ENCODE data around the gene CHST5.
"Not testable (repeated sequence)": the region's sequence is repeated elsewhere in the genome, so short reads cannot be mapped to it uniquely, and the experiment has no call there.

DNA sequence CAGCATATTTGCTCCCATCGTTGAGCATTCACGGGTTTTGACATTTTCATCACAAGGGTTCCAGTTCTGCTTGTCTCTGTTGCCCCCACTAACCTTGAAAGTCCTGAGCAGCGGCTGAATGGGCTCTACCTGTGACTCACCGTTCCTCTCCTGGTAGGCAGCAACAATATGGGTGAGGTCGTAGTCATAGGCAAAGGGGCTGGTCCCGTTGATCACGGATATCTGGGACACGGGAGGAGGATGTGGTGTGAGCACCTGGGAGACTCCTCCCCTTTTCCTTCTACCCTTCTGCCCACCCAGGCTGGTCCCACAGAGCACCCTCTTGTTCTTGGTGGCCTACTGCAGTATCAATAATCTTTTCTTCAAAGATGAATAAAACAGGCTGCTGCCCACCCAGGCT is 6.6 kb upstream of the CHST5 start:
- TF ChIP-seq, protein P1, sequence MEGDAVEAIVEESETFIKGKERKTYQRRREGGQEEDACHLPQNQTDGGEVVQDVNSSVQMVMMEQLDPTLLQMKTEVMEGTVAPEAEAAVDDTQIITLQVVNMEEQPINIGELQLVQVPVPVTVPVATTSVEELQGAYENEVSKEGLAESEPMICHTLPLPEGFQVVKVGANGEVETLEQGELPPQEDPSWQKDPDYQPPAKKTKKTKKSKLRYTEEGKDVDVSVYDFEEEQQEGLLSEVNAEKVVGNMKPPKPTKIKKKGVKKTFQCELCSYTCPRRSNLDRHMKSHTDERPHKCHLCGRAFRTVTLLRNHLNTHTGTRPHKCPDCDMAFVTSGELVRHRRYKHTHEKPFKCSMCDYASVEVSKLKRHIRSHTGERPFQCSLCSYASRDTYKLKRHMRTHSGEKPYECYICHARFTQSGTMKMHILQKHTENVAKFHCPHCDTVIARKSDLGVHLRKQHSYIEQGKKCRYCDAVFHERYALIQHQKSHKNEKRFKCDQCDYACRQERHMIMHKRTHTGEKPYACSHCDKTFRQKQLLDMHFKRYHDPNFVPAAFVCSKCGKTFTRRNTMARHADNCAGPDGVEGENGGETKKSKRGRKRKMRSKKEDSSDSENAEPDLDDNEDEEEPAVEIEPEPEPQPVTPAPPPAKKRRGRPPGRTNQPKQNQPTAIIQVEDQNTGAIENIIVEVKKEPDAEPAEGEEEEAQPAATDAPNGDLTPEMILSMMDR (CRISPR knock-in tag; IDR thresholded peaks at IDR 0.05), result not testable (repeated sequence)
- not testable (repeated sequence) for TF ChIP-seq ZNF644 (CRISPR knock-in tag; IDR thresholded peaks at IDR 0.05; ENCODE audit: low read depth); POLR2AphosphoS5 (IDR thresholded peaks at IDR 0.05; ENCODE audit: low read depth, low read length); RAD21 (CRISPR knock-in tag; IDR thresholded peaks at IDR 0.05); EZH2 (conservative IDR thresholded peaks at IDR 0.05; ENCODE audit: low read depth, low read length); SP5 (CRISPR knock-in tag; IDR thresholded peaks at IDR 0.05; ENCODE audit: borderline replicate concordance, low read depth); SOX6 (IDR thresholded peaks at IDR 0.05); SOX6 (CRISPR knock-in tag; IDR thresholded peaks at IDR 0.05); HOXA7 (CRISPR knock-in tag; IDR thresholded peaks at IDR 0.05); BHLHE40 (IDR thresholded peaks at IDR 0.05; ENCODE audit: low read length); NFIC (IDR thresholded peaks at IDR 0.05; ENCODE audit: low read length); TAF1 (CRISPR knock-in tag; IDR thresholded peaks at IDR 0.05)
- TF ChIP-seq, protein P2, sequence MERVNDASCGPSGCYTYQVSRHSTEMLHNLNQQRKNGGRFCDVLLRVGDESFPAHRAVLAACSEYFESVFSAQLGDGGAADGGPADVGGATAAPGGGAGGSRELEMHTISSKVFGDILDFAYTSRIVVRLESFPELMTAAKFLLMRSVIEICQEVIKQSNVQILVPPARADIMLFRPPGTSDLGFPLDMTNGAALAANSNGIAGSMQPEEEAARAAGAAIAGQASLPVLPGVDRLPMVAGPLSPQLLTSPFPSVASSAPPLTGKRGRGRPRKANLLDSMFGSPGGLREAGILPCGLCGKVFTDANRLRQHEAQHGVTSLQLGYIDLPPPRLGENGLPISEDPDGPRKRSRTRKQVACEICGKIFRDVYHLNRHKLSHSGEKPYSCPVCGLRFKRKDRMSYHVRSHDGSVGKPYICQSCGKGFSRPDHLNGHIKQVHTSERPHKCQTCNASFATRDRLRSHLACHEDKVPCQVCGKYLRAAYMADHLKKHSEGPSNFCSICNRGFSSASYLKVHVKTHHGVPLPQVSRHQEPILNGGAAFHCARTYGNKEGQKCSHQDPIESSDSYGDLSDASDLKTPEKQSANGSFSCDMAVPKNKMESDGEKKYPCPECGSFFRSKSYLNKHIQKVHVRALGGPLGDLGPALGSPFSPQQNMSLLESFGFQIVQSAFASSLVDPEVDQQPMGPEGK (CRISPR knock-in tag; IDR thresholded peaks at IDR 0.05), result not testable (repeated sequence)
- TF ChIP-seq, protein P3, sequence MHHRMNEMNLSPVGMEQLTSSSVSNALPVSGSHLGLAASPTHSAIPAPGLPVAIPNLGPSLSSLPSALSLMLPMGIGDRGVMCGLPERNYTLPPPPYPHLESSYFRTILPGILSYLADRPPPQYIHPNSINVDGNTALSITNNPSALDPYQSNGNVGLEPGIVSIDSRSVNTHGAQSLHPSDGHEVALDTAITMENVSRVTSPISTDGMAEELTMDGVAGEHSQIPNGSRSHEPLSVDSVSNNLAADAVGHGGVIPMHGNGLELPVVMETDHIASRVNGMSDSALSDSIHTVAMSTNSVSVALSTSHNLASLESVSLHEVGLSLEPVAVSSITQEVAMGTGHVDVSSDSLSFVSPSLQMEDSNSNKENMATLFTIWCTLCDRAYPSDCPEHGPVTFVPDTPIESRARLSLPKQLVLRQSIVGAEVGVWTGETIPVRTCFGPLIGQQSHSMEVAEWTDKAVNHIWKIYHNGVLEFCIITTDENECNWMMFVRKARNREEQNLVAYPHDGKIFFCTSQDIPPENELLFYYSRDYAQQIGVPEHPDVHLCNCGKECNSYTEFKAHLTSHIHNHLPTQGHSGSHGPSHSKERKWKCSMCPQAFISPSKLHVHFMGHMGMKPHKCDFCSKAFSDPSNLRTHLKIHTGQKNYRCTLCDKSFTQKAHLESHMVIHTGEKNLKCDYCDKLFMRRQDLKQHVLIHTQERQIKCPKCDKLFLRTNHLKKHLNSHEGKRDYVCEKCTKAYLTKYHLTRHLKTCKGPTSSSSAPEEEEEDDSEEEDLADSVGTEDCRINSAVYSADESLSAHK (CRISPR knock-in tag; IDR thresholded peaks at IDR 0.05; ENCODE audit: borderline replicate concordance), result not testable (repeated sequence)

Data from HepG2 (cell line).